Vagina (tissue), 2 donors: ENCODE data around the gene POU2F2. TPM values are rescaled to one million over a fixed set of nuclear protein-coding genes. Genes with fewer than 3 reads are reported as not detected.
"Not testable (repeated sequence)": the region's sequence is repeated elsewhere in the genome, so short reads cannot be mapped to it uniquely, and the experiment has no call there.

ENCODE experiments used
- DNase-seq, 2 donors: peaks; one replicate each; pipeline ENCODE4 v3.0.0-alpha.2; 2017; ENCODE audit errors: extremely low spot score in 2 of 2
- H3K27ac ChIP-seq: fragments of 200-600 bp; sonication (generic); one replicate; pipeline ENCODE4 v1.5.1; 2019
- H3K27me3 ChIP-seq: fragments of 200-600 bp; sonication (generic); one replicate; pipeline ENCODE4 v1.5.1; 2019
- H3K36me3 ChIP-seq, 2 donors: fragments of 200-600 bp; sonication (generic); one replicate each; pipeline ENCODE4 v1.5.1; 2017 to 2019
- H3K4me1 ChIP-seq: fragments of 200-600 bp; sonication (generic); one replicate; pipeline ENCODE4 v1.5.1; 2019
- H3K4me3 ChIP-seq, 2 donors: fragments of 200-600 bp; sonication (generic); 1 replicate in 1 of 2; 2 replicates in 1 of 2; pipeline ENCODE4 v1.5.1; 2016 to 2019
- H3K9me3 ChIP-seq: fragments of 200-600 bp; sonication (generic); one replicate; pipeline ENCODE4 v1.5.1; 2019
- CTCF ChIP-seq, 3 experiments: fragments of 450-650 bp in 2 of 3; fragments of 200-600 bp in 1 of 3; sonication (generic) in 1 of 3; IDR thresholded peaks; one replicate each; pipeline ENCODE4 v1.5.1; 2017 to 2019; ENCODE audit warnings: antibody characterized with exemption in 3 of 3, mild to moderate bottlenecking in 2 of 3, moderate library complexity in 2 of 3
- POLR2A ChIP-seq, 2 donors: fragments of 450-650 bp; IDR thresholded peaks; one replicate each; pipeline ENCODE4 v1.6.1; 2017; ENCODE audit warnings: antibody characterized with exemption in 2 of 2, mild to moderate bottlenecking in 2 of 2, moderate library complexity in 2 of 2
- POLR2AphosphoS5 ChIP-seq, 2 donors: sonication (generic); formaldehyde crosslinking; IDR thresholded peaks; one replicate each; pipeline ENCODE4 v1.9.0; 2017; ENCODE audit warnings: antibody characterized with exemption in 2 of 2, mild to moderate bottlenecking in 2 of 2, low read depth in 1 of 2; ENCODE audit not compliant: insufficient read depth in 1 of 2
- intact Hi-C: fragments of 100-400 bp; cut with DNase I; formaldehyde crosslinking; loops from one replicate; pipeline ENCODE4 v1.15.1; 2023
- total RNA-seq: library from RNA; depleted of rRNA; stranded (reverse); fragments of >200 nt; gene quantifications from one replicate; pipeline ENCODE4 v1.2.3, GENCODE V29; 2016

POU2F2 gene
- total RNA-seq, 1 donor from 2014 or later, result 0.74 TPM

DNA sequence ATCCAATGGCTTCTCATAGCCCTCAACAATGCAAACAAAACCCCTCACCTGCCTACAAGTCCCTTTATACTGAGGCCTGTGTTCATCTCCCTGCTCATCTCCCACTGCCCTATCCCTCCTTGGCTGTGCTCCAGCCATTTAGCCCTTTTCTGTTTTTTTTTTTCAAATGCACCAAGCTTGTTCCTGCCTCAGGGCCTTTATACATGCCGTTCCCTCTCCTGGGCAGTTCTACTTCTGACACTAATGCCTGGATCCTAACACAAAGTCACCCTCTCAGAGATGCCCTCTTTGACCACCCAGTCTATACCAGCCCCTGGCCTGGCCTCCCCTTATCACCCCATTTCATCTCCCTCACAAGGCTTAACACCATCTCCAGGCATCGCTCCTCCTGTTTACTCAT lies 29.4 kb downstream of the POU2F2 start:
- no peak for DNase-seq
- Histone ChIP-seq H3K27me3 (no peaks in the 10 kb centered on the region), H3K27ac (no peak overlapping the region), H3K36me3 (no peaks in the 10 kb centered on the region), H3K4me3 (no peak overlapping the region), H3K4me1 (no peaks in the 10 kb centered on the region), H3K9me3 (no peaks in the 10 kb centered on the region)
- intact Hi-C loops, result no loop called here
- no peak for TF ChIP-seq CTCF (IDR thresholded peaks at IDR 0.05)
- TF ChIP-seq POLR2AphosphoS5 (IDR thresholded peaks at IDR 0.05; ENCODE audit: insufficient read depth in 1 of 2, low read depth in 1 of 2), result no peak
- TF ChIP-seq POLR2A (IDR thresholded peaks at IDR 0.05), result no peak

DNA sequence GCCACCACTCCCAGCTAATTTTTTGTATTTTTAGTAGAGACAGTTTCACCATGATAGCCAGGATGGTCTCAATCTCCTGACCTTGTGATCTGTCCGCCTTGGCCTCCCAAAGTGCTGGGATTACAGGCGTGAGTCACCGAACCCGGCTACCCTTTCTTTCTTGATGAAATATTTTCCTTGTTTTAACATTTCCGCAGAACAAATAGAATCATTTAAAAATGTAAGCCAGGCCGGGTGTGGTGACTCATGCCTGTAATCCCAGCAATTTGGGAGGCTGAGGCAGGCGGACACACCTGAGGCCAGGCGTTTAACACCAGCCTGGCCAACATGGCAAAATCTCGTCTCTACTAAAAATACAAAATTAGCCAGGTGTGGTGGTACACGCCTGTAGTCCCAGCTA lies 32.0 kb downstream of the POU2F2 start:
- H3K4me3 ChIP-seq, H3K36me3 ChIP-seq, intact Hi-C loops, DNase-seq, H3K27me3 ChIP-seq, H3K27ac ChIP-seq, H3K4me1 ChIP-seq, H3K9me3 ChIP-seq: not testable (repeated sequence)

- H3K4me1 ChIP-seq, result no peaks in the 10 kb centered on the region
- no peaks in the 10 kb centered on the region for H3K27me3 ChIP-seq
- H3K9me3 ChIP-seq, result no peaks in the 10 kb centered on the region
- no peak overlapping the region for H3K27ac ChIP-seq
- no peak for DNase-seq
- intact Hi-C loops, result no loop called here
- TF ChIP-seq CTCF (IDR thresholded peaks at IDR 0.05), result no peak
- no peak for TF ChIP-seq POLR2A (IDR thresholded peaks at IDR 0.05)
- no peak for TF ChIP-seq POLR2AphosphoS5 (IDR thresholded peaks at IDR 0.05; ENCODE audit: insufficient read depth in 1 of 2, low read depth in 1 of 2)
- no peaks in the 10 kb centered on the region for H3K36me3 ChIP-seq
- no peak overlapping the region for H3K4me3 ChIP-seq
Measured at GRCh38 chr19:42099336-42099925, 32.8 kb downstream of the POU2F2 start.

- H3K27ac ChIP-seq, result no peak overlapping the region
- H3K9me3 ChIP-seq, result no peaks in the 10 kb centered on the region
- intact Hi-C loops, result no loop called here
- no peaks in the 10 kb centered on the region for H3K27me3 ChIP-seq
- peaks cover 5% of the 10 kb centered on the region for H3K4me1 ChIP-seq
- no peak overlapping the region for H3K4me3 ChIP-seq
- no peaks in the 10 kb centered on the region for H3K36me3 ChIP-seq
- TF ChIP-seq CTCF (IDR thresholded peaks at IDR 0.05) (no peak), POLR2AphosphoS5 (IDR thresholded peaks at IDR 0.05; ENCODE audit: insufficient read depth in 1 of 2, low read depth in 1 of 2) (no peak)
- DNase-seq, result no peak
Measured at GRCh38 chr19:42098781-42099180, 33.5 kb downstream of the POU2F2 start.

- H3K27ac ChIP-seq, result no peak overlapping the region
- H3K36me3 ChIP-seq, result no peaks in the 10 kb centered on the region
- DNase-seq, result no peak
- no peaks in the 10 kb centered on the region for H3K9me3 ChIP-seq
- peaks cover 8% of the 10 kb centered on the region for H3K4me1 ChIP-seq
- intact Hi-C loops, result no loop called here
- TF ChIP-seq CTCF (IDR thresholded peaks at IDR 0.05) (no peak), POLR2AphosphoS5 (IDR thresholded peaks at IDR 0.05; ENCODE audit: insufficient read depth in 1 of 2, low read depth in 1 of 2) (no peak), POLR2A (IDR thresholded peaks at IDR 0.05) (no peak)
- no peaks in the 10 kb centered on the region for H3K27me3 ChIP-seq
- H3K4me3 ChIP-seq, result no peak overlapping the region
Measured at GRCh38 chr19:42097461-42097860, 34.8 kb downstream of the POU2F2 start.
